Central memory CD8-positive, alpha-beta T cell (primary cell): Measurements from ENCODE around the gene SUSD3.
A peak's percentile ranks its signal among the peaks of the same experiment; 100 is the strongest.

Source experiments
- ATAC-seq: fragments of 150-1000 bp; cut with Tn5 transposase; replicated peaks from 2 replicates; pipeline ENCODE4 v1.10.0; 2022; ENCODE audit warnings: mild to moderate bottlenecking, moderate FRiP score, moderate number of reproducible peaks; ENCODE audit not compliant: poor library complexity, severe bottlenecking; ENCODE audit errors: extremely low read depth
- DNase-seq, 2 donors: peaks; one replicate each; pipeline ENCODE4 v3.0.0; 2021; ENCODE audit warnings: low spot score in 2 of 2
- H3K27ac Mint-ChIP-seq: one replicate; pipeline ENCODE4 v1.8.0; 2022; ENCODE audit warnings: low read depth, mild to moderate bottlenecking, moderate library complexity, mixed read lengths
- H3K27me3 Mint-ChIP-seq: one replicate; pipeline ENCODE4 v1.8.0; 2022; ENCODE audit warnings: mixed read lengths
- H3K36me3 Mint-ChIP-seq: one replicate; pipeline ENCODE4 v1.8.0; 2022; ENCODE audit warnings: mild to moderate bottlenecking, moderate library complexity, mixed read lengths; ENCODE audit not compliant: insufficient read depth
- H3K4me1 Mint-ChIP-seq: one replicate; pipeline ENCODE4 v1.8.0; 2022; ENCODE audit warnings: mixed read lengths
- H3K4me3 Mint-ChIP-seq: one replicate; pipeline ENCODE4 v1.8.0; 2022; ENCODE audit warnings: mild to moderate bottlenecking, moderate library complexity, mixed read lengths
- H3K9me3 Mint-ChIP-seq: one replicate; pipeline ENCODE4 v1.8.0; 2022; ENCODE audit warnings: mixed read lengths

The SUSD3 gene

DNA sequence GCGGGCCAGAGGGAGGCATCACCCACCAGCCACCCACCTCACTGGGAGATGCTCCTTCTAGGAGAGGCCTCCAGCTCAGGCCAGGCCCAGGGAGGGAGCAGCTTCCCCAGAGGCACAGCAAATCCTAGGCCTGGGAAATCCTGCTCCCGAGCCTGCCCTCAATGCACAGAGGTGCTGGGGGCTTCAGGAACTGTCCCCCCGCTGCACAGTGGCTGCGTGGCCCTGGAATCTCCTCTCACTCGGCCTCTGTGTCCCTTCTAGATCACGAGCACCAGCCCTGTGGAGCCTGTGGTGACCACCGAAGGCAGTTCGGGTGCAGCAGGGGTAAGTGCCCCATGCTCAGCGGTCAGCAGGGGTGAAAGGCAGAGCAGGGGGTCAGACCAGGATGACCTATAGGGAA lies 36.4 kb upstream of the SUSD3 start:
- H3K4me1 Mint-ChIP-seq: peaks cover 38% of the 10 kb centered on the region
- DNase-seq (no peak), ATAC-seq (no peak)
- peaks cover 56% of the 10 kb centered on the region for H3K36me3 Mint-ChIP-seq
- no peaks in the 10 kb centered on the region for H3K9me3 Mint-ChIP-seq
- peak overlapping the region; percentile 87 for H3K27ac Mint-ChIP-seq
- H3K27me3 Mint-ChIP-seq: no peaks in the 10 kb centered on the region
- H3K4me3 Mint-ChIP-seq: no peak overlapping the region

DNA sequence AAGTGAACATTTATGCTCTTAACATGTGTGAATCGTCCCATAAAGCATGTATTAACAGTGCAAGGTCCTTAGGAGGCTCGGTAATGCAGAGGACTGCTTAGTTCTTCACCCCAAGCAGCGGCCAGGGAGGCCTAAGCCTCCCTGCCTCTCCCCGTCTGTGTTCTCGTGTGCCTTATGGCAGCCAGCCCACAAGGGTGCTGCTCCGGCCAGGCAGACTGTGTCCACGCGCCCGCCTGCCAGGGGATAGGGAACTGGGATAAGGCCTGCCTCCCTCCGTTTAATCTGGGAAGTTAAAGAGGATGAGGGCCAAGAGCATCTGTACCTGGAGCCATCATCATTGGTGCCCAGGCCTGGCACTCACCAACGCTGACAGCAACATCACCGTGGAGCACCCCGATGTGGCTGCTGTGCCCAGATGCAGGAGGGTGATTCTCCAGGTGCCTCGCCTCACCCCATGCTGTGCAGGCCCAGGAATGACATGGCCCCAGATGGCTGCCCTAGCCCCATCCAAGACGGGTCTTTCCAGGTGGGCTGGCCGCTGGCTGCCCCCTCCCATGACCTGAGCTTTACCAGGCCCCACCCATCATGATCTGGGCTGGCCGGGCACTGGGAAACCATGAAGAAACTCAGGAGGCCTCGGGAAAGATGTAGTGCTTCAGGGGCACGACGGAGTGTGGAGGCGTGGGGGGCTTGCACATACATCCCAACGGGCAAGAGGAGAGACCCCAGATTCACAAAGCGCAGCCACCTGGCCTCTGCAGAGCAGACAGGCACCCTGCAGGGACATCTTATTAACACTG lies 35.6 kb upstream of the SUSD3 start:
- H3K36me3 Mint-ChIP-seq: peaks cover 52% of the 10 kb centered on the region
- no peaks in the 10 kb centered on the region for H3K27me3 Mint-ChIP-seq
- H3K4me1 Mint-ChIP-seq: peaks cover 47% of the 10 kb centered on the region
- DNase-seq: no peak
- no peak for ATAC-seq
- H3K9me3 Mint-ChIP-seq: no peaks in the 10 kb centered on the region
- H3K27ac Mint-ChIP-seq: peak overlapping the region; percentile 87
- peak overlapping the region; percentile 9 for H3K4me3 Mint-ChIP-seq

GRCh38 chr9:93023521-93023815 lies 35.0 kb upstream of the SUSD3 start:
- ATAC-seq: no peak

DNA sequence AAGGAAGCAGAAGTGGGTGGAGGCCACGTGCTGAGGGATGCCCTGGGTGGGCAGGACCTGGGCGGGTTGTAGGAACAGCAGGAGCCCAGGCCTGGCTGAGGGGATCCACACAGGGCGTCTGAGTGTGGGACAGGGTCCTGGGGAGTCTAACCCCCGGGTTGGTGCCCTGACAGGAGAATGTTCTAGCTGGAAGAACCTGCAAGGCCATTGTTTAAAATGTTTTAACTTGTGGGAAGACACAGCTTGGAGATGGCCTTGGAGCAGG lies 33.9 kb upstream of the SUSD3 start:
- Mint-ChIP-seq H3K27ac (peak overlapping the region; percentile 87), H3K4me1 (peaks cover 55% of the 10 kb centered on the region)

More at GRCh38 chr9:93023521-93023815, 35.0 kb upstream of the SUSD3 start:
- Mint-ChIP-seq H3K27ac (peak overlapping the region; percentile 87), H3K36me3 (peaks cover 51% of the 10 kb centered on the region), H3K4me1 (peaks cover 52% of the 10 kb centered on the region), H3K9me3 (no peaks in the 10 kb centered on the region), H3K27me3 (no peaks in the 10 kb centered on the region), H3K4me3 (peak overlapping the region; percentile 9)
- DNase-seq: no peak

DNA sequence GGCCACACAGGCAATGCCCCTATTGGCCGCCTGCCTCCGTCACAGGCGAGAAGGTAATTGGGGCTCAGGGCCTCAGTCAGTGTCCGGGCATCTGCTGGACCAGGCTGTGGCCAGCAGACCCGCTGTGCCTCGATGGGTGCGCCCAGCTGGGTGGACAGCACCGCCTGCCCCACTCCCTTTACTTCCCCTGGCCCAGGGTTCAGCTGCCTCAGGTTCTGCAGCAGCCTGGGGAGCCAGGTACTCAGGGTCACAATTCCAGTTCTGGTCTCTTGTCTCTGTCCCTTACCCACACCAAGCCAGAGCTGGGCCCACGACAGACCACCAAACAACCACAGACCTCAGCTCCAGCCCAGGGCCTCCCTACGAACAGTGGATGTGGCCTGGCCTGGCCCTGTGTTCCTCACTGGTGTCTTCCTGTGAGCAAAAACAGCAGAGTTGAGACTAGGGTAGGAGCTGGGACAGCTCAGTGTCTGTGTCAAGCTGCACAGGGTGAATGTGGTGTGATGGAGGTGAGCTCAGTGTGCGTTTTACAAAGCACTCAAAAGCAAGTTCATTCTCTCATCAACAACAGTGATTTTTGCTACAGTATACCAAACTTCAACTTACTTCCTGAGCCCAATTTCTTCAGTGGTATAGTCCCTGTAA lies 33.4 kb upstream of the SUSD3 start:
- H3K36me3 Mint-ChIP-seq: peaks cover 44% of the 10 kb centered on the region
- H3K9me3 Mint-ChIP-seq: no peaks in the 10 kb centered on the region
- DNase-seq: no peak
- no peaks in the 10 kb centered on the region for H3K27me3 Mint-ChIP-seq
- peaks cover 57% of the 10 kb centered on the region for H3K4me1 Mint-ChIP-seq
- no peak for ATAC-seq
- H3K4me3 Mint-ChIP-seq: peak overlapping the region; percentile 11
- peak overlapping the region; percentile 87 for H3K27ac Mint-ChIP-seq

More for the DNA sequence above, 33.9 kb upstream of the SUSD3 start:
- Mint-ChIP-seq H3K27me3 (no peaks in the 10 kb centered on the region), H3K9me3 (no peaks in the 10 kb centered on the region), H3K36me3 (peaks cover 46% of the 10 kb centered on the region), H3K4me3 (peak overlapping the region; percentile 10)
- no peak for DNase-seq
- ATAC-seq: no peak

GRCh38 chr9:93025736-93026135 lies 32.8 kb upstream of the SUSD3 start:
- Mint-ChIP-seq H3K27me3 (no peaks in the 10 kb centered on the region), H3K9me3 (no peaks in the 10 kb centered on the region), H3K4me3 (peak overlapping the region; percentile 11), H3K36me3 (peaks cover 41% of the 10 kb centered on the region), H3K4me1 (peaks cover 60% of the 10 kb centered on the region), H3K27ac (peak overlapping the region; percentile 87)
- DNase-seq (no peak), ATAC-seq (no peak)

- H3K27ac Mint-ChIP-seq: peak overlapping the region; percentile 99
These were observed 31.9 kb upstream of the SUSD3 start for GRCh38 chr9:93026640-93027039.

GRCh38 chr9:93027750-93028149 lies 30.8 kb upstream of the SUSD3 start:
- H3K9me3 Mint-ChIP-seq: no peaks in the 10 kb centered on the region
- DNase-seq (no peak), ATAC-seq (no peak)
- H3K27me3 Mint-ChIP-seq: no peaks in the 10 kb centered on the region
- H3K4me3 Mint-ChIP-seq: peak overlapping the region; percentile 80
- H3K36me3 Mint-ChIP-seq: peaks cover 39% of the 10 kb centered on the region
- peaks cover 68% of the 10 kb centered on the region for H3K4me1 Mint-ChIP-seq
- H3K27ac Mint-ChIP-seq: peak overlapping the region; percentile 99

More at GRCh38 chr9:93026640-93027039, 31.9 kb upstream of the SUSD3 start:
- Mint-ChIP-seq H3K4me3 (peak overlapping the region; percentile 29), H3K36me3 (peaks cover 39% of the 10 kb centered on the region), H3K9me3 (no peaks in the 10 kb centered on the region), H3K27me3 (no peaks in the 10 kb centered on the region), H3K4me1 (peaks cover 67% of the 10 kb centered on the region)
- DNase-seq (no peak), ATAC-seq (no peak)

- Mint-ChIP-seq H3K27me3 (no peaks in the 10 kb centered on the region), H3K36me3 (peaks cover 38% of the 10 kb centered on the region), H3K27ac (peak overlapping the region; percentile 99), H3K4me1 (peaks cover 61% of the 10 kb centered on the region), H3K9me3 (no peaks in the 10 kb centered on the region), H3K4me3 (peak overlapping the region; percentile 80)
- DNase-seq: peak; percentile 30 to 73
- ATAC-seq: peak; percentile 91
These were observed 30.0 kb upstream of the SUSD3 start for GRCh38 chr9:93028448-93029006.

DNA sequence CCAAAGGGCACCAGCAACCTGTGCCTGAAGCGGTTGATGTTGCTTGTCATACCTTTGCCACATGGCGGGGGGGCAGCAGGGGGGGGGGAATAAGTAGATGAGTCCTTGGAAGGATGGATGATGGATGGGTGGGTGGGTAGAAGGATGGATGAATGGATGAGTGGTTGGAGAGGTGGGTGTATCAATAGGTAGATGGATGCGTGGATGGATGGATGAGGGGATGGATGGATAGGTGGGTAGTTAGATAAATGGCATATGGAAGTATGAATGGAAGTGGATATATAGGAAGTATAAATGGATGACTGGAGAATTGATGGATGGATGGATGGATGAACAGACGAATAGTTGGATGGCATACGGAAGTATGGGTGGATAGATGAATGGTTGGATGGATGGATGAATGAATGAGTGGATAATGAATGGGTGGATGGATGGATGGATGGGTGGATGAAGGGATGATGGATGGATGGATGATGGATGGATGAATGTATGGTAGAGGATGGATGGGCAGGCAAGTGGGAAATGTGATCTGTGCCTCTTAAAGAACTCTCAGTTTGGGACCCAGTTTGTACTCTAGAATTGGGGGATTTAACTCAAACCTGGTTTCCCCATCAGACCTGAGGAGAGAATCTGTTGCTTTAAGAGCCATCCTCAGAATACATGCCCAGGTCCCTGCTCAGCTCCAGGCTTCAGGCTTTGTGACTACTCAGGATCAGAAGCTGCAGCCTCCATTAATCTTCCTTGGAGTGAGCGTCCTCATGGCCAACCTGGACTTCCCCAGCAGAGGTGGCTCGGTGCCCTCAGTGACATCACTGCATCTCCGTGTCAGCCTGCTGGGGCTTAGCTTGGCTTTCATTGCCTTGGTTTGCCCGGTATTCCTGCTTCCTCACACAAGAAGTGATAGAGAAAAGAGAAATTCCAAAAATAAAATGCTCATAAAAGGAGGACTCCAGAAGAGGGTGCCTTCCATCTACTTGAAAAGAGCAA lies 27.6 kb upstream of the SUSD3 start:
- Mint-ChIP-seq H3K27ac (peak overlapping the region; percentile 30), H3K27me3 (no peaks in the 10 kb centered on the region), H3K36me3 (peaks cover 43% of the 10 kb centered on the region), H3K4me1 (peaks cover 47% of the 10 kb centered on the region), H3K4me3 (no peak overlapping the region), H3K9me3 (no peaks in the 10 kb centered on the region)
- ATAC-seq: no peak
- no peak for DNase-seq

DNA sequence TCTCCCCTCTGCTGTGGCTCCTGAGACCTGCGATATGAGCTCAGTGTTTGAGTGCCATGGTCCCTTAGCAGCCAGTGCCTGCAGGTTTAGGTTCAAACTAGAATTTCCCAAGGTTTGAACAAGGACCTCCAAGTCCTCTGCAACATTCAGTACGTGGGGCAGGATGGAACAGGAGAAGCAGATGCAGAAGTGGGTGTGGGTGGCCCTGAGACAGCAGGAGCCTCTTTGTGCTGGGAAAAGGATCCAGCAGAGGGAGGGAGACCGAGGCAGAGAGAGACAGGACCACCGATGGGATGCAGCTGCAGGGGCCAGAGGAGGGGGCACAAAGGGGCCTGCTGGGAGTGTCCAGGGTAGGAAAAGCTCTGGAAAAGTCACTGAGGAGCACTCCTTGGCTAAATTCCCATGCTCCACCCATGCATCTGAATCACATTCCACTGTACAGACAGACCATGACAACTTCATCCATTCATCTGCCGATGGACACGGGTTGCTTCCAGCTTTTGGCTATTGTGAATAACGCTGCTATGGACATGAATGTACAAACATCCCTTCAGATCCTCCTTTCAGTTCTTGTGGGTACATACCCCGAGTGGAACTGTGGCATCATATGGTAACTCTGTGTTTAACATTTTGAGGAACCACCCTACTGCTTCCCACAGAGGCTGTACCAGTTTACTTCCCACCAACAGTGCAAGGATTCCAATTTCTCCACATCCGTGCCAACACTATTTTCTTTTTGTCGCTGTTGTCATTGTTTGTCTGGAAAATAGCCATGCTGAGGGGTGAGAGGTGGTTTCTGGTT lies 26.7 kb upstream of the SUSD3 start:
- H3K4me3 Mint-ChIP-seq: no peak overlapping the region
- H3K27me3 Mint-ChIP-seq: no peaks in the 10 kb centered on the region
- H3K9me3 Mint-ChIP-seq: no peaks in the 10 kb centered on the region
- ATAC-seq (no peak), DNase-seq (no peak)
- peaks cover 43% of the 10 kb centered on the region for H3K36me3 Mint-ChIP-seq
- H3K4me1 Mint-ChIP-seq: peaks cover 44% of the 10 kb centered on the region
- H3K27ac Mint-ChIP-seq: peak overlapping the region; percentile 30

DNA sequence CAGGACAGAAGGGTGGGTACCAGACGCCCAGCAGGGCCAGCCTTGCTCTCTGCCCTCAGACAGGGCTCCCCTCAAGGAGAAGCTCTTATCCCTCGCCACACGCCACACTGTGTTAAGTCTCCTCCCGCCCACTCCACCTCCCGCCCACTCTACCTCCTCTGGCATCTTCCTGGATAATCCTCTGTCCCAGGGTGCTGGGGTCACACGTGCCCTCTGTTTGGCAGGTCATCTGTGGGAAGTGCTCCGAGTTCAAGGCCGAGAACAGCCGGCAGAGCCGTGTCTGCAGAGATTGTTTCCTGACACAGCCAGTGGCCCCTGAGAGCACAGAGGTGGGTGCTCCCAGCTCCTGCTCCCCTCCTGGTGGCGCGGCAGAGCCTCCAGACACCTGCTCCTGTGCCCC lies 26.0 kb upstream of the SUSD3 start:
- Mint-ChIP-seq H3K27ac (peak overlapping the region; percentile 85), H3K4me1 (peaks cover 37% of the 10 kb centered on the region), H3K36me3 (peaks cover 42% of the 10 kb centered on the region)

More for the DNA sequence above, 26.0 kb upstream of the SUSD3 start:
- DNase-seq: no peak
- no peak overlapping the region for H3K4me3 Mint-ChIP-seq
- H3K27me3 Mint-ChIP-seq: no peaks in the 10 kb centered on the region
- ATAC-seq: no peak
- H3K9me3 Mint-ChIP-seq: no peaks in the 10 kb centered on the region
